ENCODE measurements around the gene OR6V1.

Gene OR6V1, protein sequence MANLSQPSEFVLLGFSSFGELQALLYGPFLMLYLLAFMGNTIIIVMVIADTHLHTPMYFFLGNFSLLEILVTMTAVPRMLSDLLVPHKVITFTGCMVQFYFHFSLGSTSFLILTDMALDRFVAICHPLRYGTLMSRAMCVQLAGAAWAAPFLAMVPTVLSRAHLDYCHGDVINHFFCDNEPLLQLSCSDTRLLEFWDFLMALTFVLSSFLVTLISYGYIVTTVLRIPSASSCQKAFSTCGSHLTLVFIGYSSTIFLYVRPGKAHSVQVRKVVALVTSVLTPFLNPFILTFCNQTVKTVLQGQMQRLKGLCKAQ

DNA sequence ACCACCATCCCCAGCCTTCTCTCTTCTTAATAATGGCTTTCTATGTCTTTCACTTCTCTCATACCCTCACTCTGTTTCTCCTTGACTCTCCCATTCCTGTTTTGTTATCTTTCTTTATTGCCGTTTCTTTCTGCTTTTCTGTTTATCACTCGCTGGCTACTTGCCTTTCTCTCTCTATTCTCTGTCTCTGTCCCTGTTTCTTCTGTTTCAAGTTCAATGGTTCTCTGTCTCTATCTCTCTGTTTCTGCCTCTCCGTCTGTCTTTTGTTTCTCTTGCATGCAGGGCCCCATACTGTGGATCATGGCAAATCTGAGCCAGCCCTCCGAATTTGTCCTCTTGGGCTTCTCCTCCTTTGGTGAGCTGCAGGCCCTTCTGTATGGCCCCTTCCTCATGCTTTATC lies at the start of gene OR6V1:
OR6V1 (plus strand) TSS at position 301 of the 400 bp plus-strand sequence; CDS start at position 301, 0 bp downstream.
- no peak for DNase-seq
- Histone ChIP-seq H3K4me3 (ENCODE audit: low read depth, low read length) (no peak within 1 kb of the TSS), H3K9me3 (ENCODE audit: severe bottlenecking) (peaks cover 8% of the 10 kb centered on the region), H3K27me3 (ENCODE audit: insufficient read depth, low read depth, severe bottlenecking) (no peaks in the 10 kb centered on the region), H3K27ac (no peak within 1 kb of the TSS), H3K36me3 (no peaks in the 10 kb centered on the region)
- TF ChIP-seq, protein P1, sequence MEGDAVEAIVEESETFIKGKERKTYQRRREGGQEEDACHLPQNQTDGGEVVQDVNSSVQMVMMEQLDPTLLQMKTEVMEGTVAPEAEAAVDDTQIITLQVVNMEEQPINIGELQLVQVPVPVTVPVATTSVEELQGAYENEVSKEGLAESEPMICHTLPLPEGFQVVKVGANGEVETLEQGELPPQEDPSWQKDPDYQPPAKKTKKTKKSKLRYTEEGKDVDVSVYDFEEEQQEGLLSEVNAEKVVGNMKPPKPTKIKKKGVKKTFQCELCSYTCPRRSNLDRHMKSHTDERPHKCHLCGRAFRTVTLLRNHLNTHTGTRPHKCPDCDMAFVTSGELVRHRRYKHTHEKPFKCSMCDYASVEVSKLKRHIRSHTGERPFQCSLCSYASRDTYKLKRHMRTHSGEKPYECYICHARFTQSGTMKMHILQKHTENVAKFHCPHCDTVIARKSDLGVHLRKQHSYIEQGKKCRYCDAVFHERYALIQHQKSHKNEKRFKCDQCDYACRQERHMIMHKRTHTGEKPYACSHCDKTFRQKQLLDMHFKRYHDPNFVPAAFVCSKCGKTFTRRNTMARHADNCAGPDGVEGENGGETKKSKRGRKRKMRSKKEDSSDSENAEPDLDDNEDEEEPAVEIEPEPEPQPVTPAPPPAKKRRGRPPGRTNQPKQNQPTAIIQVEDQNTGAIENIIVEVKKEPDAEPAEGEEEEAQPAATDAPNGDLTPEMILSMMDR (IDR thresholded peaks at IDR 0.05; ENCODE audit: low read depth, low read length) = no peak

DNA sequence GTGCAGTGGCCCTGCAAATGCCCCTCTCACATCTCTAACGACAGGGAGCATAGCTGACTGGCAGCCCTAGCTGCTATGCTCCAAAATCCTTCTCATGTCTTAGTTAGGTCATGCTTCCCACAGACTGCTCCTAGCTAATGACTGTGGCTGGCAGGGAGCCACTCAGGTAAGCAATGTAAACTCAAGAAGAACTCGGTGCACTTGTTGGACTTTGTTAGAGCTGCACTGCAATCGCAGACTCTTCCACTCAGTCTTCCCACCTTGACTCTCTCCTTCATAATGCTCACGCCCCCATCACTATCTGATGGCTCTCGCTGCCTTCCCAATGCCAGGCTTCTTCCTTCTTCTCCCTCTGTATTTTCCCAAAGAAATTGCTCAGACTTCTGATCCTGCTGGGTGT lies 49.2 kb upstream of the OR6V1 start:
- Histone ChIP-seq H3K27ac (no peak overlapping the region), H3K4me3 (ENCODE audit: low read depth, low read length) (peak overlapping the region; percentile 32; the same call in 1 of the 2 replicates), H3K36me3 (no peaks in the 10 kb centered on the region), H3K27me3 (ENCODE audit: insufficient read depth, low read depth, severe bottlenecking) (no peaks in the 10 kb centered on the region), H3K9me3 (ENCODE audit: severe bottlenecking) (no peaks in the 10 kb centered on the region)
- TF ChIP-seq, protein P1 (IDR thresholded peaks at IDR 0.05; ENCODE audit: low read depth, low read length) = no peak
- no peak for DNase-seq

DNA sequence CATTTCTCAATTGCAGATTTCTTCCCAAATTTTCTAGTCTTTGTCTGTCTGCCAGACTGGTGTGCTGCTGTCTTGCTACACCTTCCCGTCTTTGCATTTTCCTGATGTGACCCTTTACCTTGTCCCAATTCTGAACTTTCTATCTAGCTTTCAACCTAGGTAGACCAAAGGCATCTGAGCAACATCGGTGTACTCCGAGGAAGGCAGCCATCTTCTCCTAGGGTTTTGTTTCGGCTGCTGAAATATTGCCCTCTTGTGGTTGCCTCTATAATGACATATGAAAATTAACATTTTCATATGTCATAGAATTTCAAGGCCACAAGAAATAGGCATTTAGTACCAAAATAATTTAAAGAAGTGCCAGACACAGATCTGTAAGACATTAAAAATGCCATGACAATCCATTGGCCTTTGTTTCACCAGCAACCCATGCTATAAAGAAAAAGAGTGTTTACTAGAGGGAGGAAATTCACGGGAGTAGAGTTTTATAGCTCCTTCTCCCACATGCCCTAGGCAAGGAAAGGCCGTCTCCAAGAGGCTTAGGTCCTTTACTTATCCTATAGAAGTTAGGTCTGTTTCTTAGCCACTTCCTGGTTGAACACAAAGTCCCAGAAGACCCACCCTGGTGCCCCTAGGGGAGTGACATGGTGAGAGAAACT lies 48.6 kb upstream of the OR6V1 start:
- TF ChIP-seq, protein P1 (IDR thresholded peaks at IDR 0.05; ENCODE audit: low read depth, low read length) = peak; percentile 50
- Histone ChIP-seq H3K27ac (no peak overlapping the region), H3K4me3 (ENCODE audit: low read depth, low read length) (peak overlapping the region; percentile 32), H3K36me3 (no peaks in the 10 kb centered on the region), H3K27me3 (ENCODE audit: insufficient read depth, low read depth, severe bottlenecking) (no peaks in the 10 kb centered on the region), H3K9me3 (ENCODE audit: severe bottlenecking) (no peaks in the 10 kb centered on the region)
- DNase-seq = peak; percentile 23

DNA sequence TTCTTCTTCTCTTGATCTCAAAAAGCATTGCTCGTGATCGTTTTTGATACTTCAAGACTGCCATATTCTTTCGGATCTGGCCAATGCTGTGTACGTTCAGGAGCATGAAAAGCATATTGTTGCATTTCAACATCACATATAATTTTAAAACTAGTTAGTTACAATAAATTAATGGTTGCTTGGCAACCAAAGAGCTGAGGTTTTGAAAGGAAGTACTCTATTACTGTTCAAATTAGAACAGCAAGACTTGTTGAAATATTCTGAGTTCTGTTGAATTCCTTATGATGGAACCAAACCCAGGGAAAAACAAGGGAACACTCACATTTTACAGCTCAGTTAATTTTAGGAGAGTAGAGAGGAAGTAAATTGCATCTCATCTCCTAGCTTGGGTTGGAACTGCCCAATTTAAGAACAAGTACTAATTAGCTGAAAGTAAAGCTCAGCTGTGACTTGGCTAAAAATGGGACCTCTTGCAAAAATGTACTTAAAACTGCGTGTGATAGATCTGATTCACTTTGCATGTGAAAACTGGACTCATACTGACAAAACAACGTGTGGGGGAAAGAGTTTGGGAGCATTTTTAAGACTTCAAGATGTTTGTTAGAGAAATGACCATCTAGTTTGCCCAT lies 46.4 kb upstream of the OR6V1 start:
- Histone ChIP-seq H3K4me3 (ENCODE audit: low read depth, low read length) (no peak overlapping the region), H3K27me3 (ENCODE audit: insufficient read depth, low read depth, severe bottlenecking) (no peaks in the 10 kb centered on the region), H3K36me3 (no peaks in the 10 kb centered on the region), H3K27ac (no peak overlapping the region), H3K9me3 (ENCODE audit: severe bottlenecking) (no peaks in the 10 kb centered on the region)
- TF ChIP-seq, protein P1 (IDR thresholded peaks at IDR 0.05; ENCODE audit: low read depth, low read length) = no peak
- DNase-seq = no peak

DNA sequence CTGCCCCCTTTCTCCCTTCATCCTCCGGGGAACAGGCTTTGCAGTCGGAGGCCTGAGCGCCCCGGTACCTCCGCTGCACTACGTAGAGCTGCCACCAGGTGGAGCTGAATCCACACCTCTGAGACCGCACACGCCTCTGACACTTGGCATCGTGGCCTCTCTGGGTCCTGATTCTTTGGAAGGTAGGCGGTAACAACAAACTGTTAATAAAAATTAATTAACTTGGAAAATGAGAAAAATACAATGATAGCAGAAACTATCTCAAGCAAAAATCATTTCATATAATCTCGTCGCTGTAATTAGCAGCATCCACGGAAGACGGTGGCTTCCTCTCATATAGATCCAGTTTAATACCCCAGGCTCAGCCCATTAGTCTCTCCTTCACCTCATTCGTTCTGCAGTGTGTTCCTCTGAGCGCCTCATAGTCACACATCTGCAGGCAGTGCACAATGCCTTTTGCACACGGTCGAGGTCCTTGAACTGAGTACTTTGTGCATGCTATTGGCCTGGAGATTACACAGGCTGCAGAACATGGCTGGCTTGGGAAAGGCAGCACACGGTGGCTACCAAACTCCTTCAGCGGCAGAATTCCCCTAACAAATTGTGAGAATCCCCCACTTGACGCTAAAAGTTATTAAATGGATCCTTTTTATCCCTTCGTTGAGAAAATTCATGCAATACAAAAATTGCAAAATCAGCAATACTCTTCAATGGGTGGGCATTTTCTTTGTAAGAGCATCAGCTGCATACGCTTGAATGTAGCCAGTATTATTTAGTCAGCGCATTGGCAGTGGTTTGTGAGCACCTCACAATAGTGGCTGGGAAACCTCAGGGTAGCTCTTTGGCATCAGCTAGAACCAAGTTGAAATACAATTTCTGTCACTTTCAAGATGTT lies 43.9 kb upstream of the OR6V1 start:
- H3K4me3 ChIP-seq (ENCODE audit: low read depth, low read length) = no peak overlapping the region
- H3K36me3 ChIP-seq = no peaks in the 10 kb centered on the region
- peak; percentile 75 for DNase-seq
- no peak overlapping the region for H3K27ac ChIP-seq
- H3K9me3 ChIP-seq (ENCODE audit: severe bottlenecking) = no peaks in the 10 kb centered on the region
- TF ChIP-seq, protein P1 (IDR thresholded peaks at IDR 0.05; ENCODE audit: low read depth, low read length) = peak; percentile 88
- H3K27me3 ChIP-seq (ENCODE audit: insufficient read depth, low read depth, severe bottlenecking) = no peaks in the 10 kb centered on the region

Measured in WERI-Rb-1 (cell line).